BLaER1 (cell line): Measurements from ENCODE around the gene OR2D2.

Experiments
- H3K27ac ChIP-seq: shearing (Covaris generic); formaldehyde crosslinking; 2 replicates; pipeline ENCODE4 v1.8.1; 2022
- H3K27me3 ChIP-seq: shearing (Covaris generic); formaldehyde crosslinking; 2 replicates; pipeline ENCODE4 v1.8.1; 2022
- H3K36me3 ChIP-seq: shearing (Covaris generic); formaldehyde crosslinking; 2 replicates; pipeline ENCODE4 v1.8.1; 2022
- H3K4me1 ChIP-seq: shearing (Covaris generic); formaldehyde crosslinking; 2 replicates; pipeline ENCODE4 v1.8.1; 2022
- H3K4me2 ChIP-seq: shearing (Covaris generic); formaldehyde crosslinking; 2 replicates; pipeline ENCODE4 v1.8.1; 2022
- H3K4me3 ChIP-seq: shearing (Covaris generic); formaldehyde crosslinking; 2 replicates; pipeline ENCODE4 v1.8.1; 2022
- H3K9ac ChIP-seq: shearing (Covaris generic); formaldehyde crosslinking; 2 replicates; pipeline ENCODE4 v1.8.1; 2022
- H3K9me3 ChIP-seq: shearing (Covaris generic); formaldehyde crosslinking; 2 replicates; pipeline ENCODE4 v1.8.1; 2022
- H4K20me1 ChIP-seq: shearing (Covaris generic); formaldehyde crosslinking; 2 replicates; pipeline ENCODE4 v1.8.1; 2022
- Cebpa-rat ChIP-seq: shearing (Covaris generic); IDR thresholded peaks from 2 replicates; pipeline ENCODE4 v1.8.1; 2022

Gene OR2D2

GRCh38 chr11:6845383-6845782 is 46.9 kb downstream of the OR2D2 start, which contains the start of gene OR10A5:
OR10A5 (plus strand) TSS chr11:6845683; CDS start chr11:6845683, 0 bp downstream.
- TF ChIP-seq Cebpa-rat: no peak
- H3K27me3 ChIP-seq: no peaks in the 10 kb centered on the region
- H4K20me1 ChIP-seq: no peaks in the 10 kb centered on the region
- no peaks in the 10 kb centered on the region for H3K36me3 ChIP-seq
- H3K9ac ChIP-seq: no peak within 1 kb of the TSS
- no peak within 1 kb of the TSS for H3K4me3 ChIP-seq
- no peak within 1 kb of the TSS for H3K27ac ChIP-seq
- no peak within 1 kb of the TSS for H3K4me2 ChIP-seq
- H3K9me3 ChIP-seq: no peaks in the 10 kb centered on the region
- no peaks in the 10 kb centered on the region for H3K4me1 ChIP-seq

DNA sequence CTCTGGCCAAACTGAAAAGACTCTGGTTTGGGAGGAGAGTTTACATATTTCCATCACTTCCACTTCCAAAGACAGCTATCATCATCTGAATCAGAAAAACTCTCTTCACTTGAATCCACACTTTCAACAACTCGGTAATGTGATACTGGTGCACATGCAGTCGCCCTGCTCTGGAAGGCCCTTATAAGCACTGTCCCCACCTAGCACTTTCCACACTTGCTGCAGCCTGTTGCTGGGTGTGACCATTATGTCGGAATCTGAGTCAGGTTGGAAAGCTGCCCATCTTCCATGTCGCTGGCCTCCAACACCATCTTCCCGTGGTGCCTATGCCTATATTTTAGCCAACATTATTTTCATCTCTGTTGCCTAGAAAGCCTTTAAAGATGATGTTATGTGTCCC is 47.9 kb downstream of the OR2D2 start:
- no peak for TF ChIP-seq Cebpa-rat
- Histone ChIP-seq H3K4me2 (no peak overlapping the region), H3K9me3 (no peaks in the 10 kb centered on the region), H3K9ac (no peak overlapping the region), H3K4me1 (no peaks in the 10 kb centered on the region), H4K20me1 (no peaks in the 10 kb centered on the region), H3K4me3 (no peak overlapping the region), H3K36me3 (no peaks in the 10 kb centered on the region), H3K27ac (no peak overlapping the region), H3K27me3 (no peaks in the 10 kb centered on the region)

- Histone ChIP-seq H3K4me2 (no peak overlapping the region), H3K9me3 (no peaks in the 10 kb centered on the region), H3K4me3 (no peak overlapping the region), H4K20me1 (no peaks in the 10 kb centered on the region), H3K4me1 (no peaks in the 10 kb centered on the region), H3K27ac (no peak overlapping the region), H3K36me3 (no peaks in the 10 kb centered on the region), H3K9ac (no peak overlapping the region), H3K27me3 (no peaks in the 10 kb centered on the region)
- TF ChIP-seq Cebpa-rat: no peak
Observed at GRCh38 chr11:6843670-6844069, 48.6 kb downstream of the OR2D2 start.

- Histone ChIP-seq H3K27me3 (no peaks in the 10 kb centered on the region), H3K4me2 (no peak overlapping the region), H3K27ac (no peak overlapping the region), H3K9ac (no peak overlapping the region), H3K4me1 (no peaks in the 10 kb centered on the region), H3K36me3 (no peaks in the 10 kb centered on the region), H4K20me1 (no peaks in the 10 kb centered on the region), H3K9me3 (no peaks in the 10 kb centered on the region), H3K4me3 (no peak overlapping the region)
- no peak for TF ChIP-seq Cebpa-rat
Observed at GRCh38 chr11:6841694-6842093, 50.6 kb downstream of the OR2D2 start.
